ENCODE measurements around the gene SKAP1.
"Not testable (repeated sequence)": the region's sequence is repeated elsewhere in the genome, so short reads cannot be mapped to it uniquely, and the experiment has no call there.

The SKAP1 gene

DNA sequence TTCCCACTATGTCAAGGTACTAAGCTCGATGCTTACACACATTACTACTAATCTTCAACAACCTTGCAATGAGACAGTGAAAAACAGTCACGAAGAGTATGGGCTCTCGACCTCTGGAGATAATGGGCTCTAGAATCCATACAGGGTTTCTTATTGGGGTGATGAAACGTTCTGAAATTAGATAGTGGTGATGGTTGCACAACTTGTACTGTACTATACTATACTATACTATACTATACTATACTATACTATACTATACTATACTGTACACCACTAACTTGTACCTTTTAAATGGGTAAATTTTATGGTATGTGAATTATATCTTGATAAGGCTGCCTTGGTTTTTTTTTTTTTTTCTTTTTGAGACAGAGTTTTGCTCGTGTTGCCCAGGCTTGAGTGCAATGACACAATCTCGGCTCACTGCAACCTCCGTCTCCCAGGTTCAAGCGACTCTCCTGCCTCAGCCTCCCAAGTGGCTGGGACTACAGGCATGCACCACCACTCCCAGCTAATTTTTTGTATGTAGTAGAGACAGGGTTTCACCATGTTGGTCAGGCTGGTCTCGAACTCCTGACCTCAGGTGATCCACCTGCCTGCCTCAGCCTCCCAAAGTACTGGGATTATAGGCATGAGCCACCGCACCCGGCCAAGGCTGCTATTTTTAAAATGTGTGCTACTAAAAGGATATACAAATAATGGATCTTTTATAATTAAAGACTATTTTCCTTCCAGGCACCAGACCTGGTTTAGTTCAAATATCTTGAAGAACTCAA lies 69.0 kb downstream of the SKAP1 start:
- DNase-seq = not testable (repeated sequence)

DNA sequence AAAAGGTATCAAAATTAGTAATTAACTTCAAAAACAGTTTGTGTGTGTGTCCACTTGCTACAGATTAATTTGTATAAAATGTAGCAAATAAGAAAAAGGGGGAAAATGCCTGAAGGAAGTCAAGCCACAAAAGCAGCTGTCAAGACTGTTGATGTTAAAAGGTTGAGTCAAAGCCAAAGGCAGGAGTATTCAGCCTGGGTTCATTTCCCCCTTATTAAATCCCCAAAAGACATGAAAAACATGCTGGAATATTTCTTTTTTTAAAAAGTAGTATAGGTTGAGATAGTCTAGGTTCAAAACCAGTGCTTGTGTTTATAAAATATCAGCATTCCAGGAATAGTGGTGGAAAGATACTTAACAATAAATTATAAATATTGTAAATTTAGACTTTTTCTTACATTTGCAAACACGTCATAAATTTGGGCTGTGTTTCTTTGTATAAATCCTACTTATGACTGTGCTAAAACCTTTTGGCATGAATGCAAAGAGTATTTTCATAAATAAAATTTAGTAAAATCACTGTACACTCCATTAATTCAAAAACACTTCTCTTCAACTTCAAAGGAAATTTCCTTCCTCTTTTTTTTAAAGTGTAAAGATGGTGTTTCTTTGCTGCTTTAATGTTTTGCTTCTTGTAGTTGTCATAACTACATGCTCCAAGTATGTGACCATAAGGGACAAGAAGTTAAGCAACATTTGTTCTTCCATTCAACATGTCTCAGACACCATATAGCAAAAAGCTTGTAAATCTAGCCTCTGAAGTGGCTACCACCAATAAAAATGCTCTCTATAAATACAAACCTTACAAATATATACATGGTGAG lies 72.0 kb downstream of the SKAP1 start:
- no peak for DNase-seq

DNA sequence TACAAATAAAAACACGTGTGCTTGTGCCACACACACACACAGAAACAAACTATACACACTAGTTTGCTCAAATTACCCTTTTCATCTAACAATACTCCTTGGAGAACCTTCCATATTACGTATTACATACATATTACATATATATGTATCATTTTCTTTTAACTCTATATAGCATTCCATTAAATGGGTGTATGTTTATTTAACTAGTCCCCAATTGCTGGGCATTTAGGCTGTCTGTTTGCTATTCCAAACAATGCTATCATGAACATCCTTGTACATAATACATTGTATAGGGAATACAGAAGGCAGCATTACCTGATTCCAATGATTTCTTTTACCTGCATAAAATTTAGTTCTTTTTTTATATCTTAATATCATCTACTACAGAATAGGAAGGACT lies 73.1 kb downstream of the SKAP1 start:
- DNase-seq = no peak

DNA sequence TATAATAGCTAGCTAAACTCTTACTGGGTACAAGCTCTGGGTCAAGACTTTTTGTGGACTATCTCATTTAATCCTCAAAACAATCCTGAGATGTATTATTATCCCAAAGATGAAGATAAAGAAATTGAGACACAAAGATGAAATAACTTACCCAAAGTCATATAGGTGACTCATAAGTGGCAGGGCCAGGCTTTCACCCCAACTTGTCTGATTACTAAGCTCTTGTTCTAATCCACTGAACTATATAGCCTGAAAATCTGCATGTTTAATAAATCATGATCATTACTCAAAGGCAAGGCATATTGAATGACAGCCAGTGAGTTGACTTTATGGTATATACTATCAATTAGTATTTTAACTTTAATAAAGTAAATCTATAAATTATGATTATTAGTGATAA lies 77.4 kb downstream of the SKAP1 start:
- no peak for DNase-seq

DNA sequence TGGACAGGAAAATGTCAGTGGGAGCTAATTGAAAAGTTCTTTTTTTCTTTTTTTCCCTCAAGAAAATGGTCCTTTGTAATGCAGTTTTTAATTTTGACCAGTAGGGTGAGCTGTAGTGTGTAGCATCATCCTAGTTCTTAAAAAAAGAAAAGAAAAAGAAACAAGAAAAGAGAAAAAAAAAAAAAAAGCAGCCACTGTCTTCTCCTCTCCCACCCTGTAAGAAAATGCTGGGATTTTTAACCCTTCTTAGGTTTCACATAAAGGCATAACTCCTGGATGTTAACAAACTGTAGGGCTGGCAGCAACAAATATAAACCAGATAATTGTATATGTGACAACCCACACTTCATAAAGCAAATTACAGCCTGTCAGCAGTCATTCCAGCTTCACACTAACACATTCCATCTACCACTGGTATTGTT lies 78.1 kb downstream of the SKAP1 start:
- peak; percentile 15 for DNase-seq

DNA sequence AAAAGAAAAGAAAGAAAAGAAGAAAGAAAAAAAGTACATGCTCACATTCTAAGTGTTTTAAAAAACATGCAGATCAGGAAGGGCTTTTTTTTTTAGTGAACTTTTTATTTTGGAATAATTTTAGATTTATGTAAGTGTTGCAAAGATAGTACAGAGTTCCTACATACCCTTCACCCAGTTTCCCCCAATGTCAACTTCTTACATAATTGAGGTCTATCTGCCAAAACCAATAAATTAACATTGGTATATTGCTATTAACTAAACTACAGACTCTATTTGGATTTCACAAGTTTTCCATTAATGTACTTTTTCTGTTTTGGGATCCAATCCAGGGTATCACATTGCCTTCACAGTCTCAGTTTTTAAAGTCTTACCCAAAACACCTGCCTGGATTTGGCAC lies 81.7 kb downstream of the SKAP1 start:
- no peak for DNase-seq

DNA sequence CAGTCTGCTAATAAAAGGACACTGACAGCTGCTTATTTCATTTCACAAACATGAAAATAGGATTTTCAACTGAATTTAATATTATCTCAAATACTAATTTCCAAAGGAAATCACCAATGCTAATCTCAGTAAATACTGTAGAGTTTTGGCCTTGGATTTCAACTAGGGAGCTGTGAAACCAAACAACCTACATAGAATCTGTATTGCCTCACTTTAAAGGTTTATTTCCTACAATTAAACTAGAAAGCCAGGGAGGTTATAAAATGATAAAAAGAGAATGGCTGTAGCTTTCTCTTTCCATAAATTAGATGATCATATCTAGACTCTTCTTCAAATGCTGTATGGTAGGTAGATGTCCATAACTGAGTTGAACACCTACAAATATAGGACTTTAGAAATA lies 82.8 kb downstream of the SKAP1 start:
- DNase-seq = no peak

DNA sequence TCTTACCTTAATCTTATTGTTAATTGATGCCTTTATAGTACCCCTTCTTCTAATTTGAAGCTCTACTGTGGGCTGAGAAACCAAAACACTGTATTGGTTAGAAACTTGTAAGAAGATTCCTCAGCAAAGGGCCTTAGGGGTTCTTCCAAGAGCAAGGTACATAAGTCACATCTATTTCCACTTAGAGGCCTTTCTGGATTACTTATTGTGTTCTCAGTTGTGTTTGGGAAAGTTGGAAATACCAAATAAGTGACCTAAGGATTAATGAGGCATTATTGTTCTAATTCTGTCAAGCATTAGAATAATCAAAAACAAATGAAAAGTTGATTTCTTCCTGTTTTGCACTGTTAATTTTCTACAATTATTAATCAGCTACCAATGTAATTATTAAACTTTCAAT lies 85.8 kb downstream of the SKAP1 start:
- DNase-seq = no peak

DNA sequence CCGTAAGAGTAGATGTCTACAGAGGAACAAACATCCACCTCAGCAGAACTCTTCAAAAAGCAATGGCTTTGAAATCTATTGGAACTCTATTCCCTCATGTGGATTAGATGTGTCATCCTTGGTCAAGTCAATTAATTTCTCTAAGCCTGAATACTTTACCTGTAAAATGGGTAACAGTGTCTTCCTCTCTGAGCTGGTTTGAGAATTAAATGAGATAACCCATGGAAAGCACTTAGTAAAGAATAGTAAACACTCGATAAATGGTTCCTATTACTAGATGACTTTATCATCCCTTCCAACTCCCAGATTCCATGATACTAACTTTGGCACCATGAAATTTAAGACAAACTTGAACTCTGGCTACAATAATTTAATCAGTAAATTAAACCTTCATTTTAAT lies 89.1 kb downstream of the SKAP1 start:
- DNase-seq = no peak

DNA sequence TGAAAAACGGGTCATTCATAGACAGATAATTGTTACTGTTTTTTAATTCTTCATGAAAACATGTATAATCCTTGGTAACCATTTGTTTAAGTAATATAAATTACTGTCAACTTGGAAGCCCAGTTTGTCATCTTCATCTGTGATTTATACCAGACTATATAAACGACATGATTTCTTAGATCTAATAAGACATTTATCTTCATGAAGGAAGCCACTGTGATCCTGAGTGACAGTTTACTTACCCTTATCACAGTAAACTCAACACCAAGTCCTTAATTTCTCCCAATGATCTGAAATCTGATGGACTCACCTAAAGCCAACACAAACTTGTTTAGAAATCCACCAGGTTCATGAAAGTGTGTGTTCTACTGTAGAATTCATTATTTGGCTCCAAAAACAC lies 91.3 kb downstream of the SKAP1 start:
- DNase-seq = no peak

DNA sequence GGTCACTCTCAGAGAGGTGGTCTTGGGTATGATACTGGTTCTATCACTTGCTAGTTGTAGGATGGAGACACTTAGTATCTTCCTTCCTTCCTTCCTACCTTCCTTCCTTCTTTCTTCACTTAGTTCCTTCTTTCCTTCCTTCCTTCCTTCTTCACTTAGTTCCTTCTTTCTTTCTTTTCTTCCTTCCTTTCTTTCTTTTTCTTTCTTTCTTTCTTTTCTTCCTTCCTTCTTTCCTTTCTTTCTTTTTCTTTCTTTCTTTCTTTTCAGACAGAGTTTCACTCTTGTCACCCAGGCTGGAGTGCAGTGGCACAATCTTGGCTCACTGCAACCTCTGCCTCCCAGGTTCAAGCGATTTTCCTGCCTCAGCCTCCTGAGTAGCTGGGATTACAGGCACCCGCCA lies 92.1 kb downstream of the SKAP1 start:
- not testable (repeated sequence) for DNase-seq

DNA sequence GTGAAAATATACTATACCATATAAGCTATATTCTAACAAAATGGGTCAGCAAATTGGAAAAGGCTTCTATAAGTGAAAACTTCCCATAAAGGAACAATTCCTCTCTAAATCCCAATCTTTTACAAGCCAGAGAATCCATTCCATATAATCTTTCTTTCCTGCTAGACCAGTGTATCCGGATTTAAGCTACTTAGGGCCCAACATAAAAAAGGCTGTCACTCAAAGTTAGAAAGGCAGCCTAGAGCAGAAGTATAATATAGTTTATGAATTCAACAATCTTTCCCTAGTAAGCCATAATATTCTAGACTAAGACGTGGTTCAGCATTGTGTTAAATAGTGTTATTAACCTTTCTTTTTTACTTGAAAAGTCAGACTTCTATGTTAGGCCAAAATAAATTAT lies 93.0 kb downstream of the SKAP1 start:
- no peak for DNase-seq

DNA sequence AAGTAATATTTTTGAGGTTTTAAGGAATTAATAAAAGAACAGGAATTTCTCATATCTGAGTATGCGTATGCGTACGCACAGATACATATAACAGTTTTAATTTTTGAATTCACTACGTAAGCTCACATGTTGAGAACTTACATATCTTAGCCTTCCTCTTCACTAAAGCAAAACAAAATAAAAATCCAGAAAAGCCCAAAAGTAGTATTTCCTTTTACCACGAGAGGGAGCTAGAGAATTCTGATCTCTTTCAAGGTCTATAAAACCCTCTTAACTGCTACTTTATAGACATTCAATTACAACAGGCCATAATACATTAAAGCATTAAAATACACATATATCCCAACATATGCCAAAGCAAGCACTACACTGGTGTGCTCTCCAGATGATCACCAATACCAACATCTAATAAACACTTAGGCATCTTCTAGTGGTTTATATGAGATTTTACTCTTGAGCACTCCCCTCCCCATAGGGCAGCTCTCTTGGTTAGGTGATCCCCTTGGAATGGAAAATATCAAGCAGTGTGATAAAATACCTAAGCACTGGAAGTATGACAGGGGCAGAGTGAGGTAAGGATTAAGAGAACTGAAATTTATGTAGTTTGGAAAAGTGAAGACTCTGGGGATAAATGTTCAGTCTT lies 94.0 kb downstream of the SKAP1 start:
- DNase-seq = peak; percentile 57

DNA sequence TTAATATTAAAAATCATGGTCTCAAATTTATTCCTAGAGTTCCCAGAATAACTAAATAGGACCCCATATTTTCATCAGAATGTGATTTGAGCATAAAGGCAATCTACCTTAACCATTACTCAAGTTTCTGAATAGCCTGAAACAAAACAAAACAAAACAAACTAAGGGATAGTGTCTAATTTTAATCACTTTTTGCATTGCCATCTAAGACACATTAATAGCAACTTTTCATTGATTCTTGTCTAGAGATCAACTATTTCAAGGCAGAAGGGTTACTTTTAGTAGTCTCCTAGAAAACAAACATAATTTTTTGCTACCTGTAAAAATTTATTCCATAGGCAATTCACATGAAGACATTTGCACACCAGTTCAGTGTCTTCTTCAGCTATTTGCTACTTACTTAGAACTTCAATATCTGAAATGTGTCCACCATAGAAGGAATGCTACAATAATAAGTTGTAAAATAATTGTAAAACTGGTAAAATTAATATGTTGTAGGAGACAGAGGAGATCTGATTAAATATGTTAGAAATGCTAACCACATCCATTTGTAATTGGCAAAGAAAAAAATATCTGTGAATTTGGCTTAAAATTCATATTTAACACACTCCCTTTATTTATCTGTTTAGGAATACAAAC lies 94.7 kb downstream of the SKAP1 start:
- no peak for DNase-seq

DNA sequence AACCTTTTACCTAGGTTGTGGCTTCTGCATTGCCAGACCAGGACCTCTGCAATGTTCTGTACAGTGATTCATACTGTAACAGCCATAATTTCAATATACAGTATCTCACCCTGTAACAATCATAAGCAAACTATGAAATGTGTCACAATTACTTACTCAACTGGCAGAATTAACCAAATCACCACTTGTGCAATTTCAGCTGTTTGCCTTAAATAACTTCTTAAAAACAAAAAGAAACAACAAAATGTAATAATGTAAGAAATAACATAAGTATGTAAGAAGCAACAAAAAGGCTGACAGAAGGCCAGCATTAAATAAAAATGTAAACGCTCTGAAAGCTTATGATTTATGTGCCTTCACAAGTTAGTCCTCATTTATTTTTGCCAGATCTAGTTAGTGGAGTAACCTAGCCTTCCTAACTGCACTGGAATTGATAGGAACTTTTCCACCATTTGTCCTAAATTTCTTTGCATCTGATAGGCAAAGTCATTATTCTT lies 96.9 kb downstream of the SKAP1 start:
- DNase-seq = no peak

DNA sequence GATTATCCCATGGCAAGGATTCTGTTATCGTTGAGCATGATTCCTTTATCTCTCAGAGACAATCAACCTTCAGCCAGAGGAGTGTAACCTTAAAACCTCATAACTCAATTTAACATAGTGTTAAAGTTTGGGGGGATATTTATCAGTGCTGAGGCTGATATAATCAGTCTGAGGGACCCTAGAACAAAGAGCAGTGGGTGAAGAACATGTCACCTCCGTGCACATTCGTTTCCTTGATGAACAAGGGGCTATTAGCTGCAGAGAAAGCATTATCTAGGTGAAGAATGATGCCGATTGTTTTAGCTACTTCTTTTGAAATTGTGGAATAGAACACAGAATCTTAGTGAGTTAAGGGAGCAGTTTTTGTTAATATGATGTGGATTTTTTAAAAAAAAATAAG lies 99.1 kb downstream of the SKAP1 start:
- no peak for DNase-seq

DNA sequence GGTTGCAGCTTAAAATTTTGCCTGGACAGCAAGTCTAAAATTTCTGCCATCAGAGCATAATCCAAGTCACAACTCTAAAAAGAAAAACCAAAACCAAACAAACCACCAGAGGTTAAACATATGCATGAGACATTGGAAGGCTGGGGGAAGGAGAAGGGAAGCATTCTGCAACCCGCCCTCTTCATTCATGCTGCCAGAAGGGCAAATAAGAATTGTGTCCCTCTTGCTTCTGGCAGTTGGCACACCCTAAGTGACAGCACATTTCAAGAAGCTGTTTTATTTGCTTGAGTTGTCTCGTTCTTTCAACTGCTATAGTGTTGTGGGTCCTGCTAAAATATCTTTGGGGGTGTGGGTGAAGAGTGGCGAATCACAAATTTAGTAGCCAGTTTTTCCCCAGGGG lies 99.6 kb downstream of the SKAP1 start:
- no peak for DNase-seq

DNA sequence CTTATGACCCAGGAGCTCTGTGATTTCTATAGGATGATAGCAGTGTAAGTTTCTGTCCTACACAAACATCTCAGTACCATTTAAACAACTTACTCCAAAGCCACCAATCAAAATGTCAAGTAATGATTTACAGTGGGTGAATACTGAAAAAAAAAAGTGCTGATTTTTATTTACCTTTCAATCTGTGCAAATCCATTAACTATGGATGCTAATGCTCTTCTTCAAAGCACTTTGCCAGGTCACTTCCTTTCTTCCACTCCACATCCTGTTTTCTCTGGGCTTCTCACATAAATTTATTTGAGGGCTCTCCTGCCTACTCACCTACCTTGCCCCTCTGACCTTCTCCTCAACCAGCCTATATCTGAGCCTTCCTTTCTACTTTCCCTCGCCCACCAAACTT lies 101.6 kb downstream of the SKAP1 start:
- DNase-seq = peak; percentile 26

DNA sequence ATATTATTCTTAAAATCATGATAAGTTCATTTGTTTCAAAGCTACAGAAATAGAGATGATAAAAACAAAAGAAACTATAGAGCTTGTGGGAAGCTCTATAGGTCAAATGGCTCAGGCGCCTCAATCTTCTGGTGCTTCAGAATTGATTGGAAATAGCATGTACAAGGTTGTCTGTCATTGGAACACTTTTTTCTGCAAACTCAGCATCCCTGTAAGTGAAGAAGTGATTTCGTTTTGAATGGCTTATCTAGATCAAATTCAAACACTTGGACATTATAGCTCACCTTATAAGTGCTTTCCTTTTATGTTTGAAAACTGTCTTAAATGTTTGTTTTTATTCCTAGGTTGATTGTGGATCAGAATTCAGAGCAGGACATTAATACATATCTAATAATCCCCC lies 103.7 kb downstream of the SKAP1 start:
- no peak for DNase-seq

DNA sequence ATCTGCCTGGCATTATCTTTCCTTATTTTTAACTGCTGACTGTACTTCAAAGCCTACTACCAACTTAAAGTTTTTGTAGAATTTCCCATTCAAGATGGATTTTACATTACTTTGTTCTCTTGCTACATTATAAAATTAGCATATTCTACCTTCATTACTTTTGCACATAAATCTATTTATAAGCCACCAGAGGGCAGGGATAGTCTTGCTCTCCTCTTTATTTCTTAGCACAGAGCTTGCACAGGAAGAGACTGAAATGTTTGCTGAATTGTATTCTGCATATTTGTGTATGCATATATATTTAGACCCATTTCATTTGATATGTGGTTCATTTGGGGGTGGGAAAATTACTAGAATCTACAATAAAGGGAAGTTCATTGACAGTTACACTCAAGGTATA lies 108.0 kb downstream of the SKAP1 start:
- DNase-seq = no peak

DNA sequence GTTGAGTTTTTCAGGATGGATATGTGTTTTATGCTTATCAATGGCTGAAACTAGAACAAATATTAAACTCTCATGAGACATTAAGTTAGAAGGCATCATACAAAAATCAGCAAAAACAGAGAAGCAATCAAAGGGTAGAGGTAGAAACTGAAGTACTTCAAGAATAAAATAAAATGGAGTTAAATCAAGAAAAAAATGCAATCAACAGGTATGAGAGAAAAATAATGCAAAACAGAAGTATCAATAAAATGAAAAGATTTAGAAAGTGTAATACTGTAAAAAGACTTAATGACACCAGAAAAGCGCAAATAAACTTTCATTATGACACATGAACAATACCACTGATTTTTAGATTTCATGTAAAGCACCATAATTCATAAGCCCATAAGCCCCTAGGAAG lies 112.3 kb downstream of the SKAP1 start:
- no peak for DNase-seq

DNA sequence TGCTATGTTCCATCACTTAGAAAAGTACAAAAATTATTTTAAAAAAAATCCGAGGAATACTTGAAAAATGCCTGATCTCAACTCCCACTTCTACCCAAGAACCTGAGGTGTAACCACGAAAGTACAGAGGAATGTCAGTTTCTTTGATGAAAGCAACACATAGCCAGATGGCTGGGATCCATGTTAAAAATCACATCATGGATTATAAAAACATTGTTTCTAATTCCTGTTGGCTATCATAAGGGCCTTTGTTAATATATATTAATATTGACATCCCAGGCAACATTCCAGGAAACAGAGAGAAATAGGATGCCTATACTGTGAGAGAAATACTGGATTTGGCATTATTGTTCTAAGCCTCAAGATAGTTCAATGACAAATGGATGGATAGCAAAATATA lies 115.3 kb downstream of the SKAP1 start:
- no peak for DNase-seq

DNA sequence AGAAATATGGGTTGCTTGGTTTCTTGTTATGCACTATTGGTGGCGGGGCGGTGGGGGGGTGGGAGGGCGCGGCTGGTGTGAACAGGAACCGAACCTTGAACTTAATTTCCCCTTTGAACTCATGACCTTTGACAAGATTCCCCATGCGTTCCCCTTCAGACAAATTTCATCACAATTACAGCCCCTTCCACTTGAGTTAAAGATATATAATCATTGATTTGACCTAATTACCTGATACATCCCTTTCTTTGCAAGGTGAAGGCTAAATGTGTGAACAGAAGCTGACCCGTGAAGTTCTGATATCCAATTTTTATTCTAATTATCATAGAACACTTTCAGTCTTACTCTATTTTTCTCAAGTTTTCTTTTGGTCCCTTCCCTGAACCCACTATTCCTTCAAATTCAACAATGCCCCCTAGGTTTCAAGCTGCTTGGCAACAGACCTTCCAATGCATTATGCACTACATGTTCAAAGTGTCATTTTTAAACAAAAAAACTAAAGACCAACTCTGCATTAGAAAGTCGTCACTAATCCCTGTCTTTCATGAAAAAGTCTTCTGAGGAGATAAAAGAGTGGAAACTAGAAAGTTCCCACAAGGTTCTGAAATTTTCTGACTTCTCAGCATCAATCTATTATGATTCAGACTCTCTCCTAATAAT lies 116.8 kb downstream of the SKAP1 start:
- DNase-seq = no peak

Data from NCI-H748 treated with DMSO at 0.1 percent for 48 hours (cell line).